ENCODE data around the gene PSG6. TPM values are rescaled to one million over a fixed set of nuclear protein-coding genes. Genes with fewer than 3 reads are reported as not detected.
"Not testable (repeated sequence)": the region's sequence is repeated elsewhere in the genome, so short reads cannot be mapped to it uniquely, and the experiment has no call there.

Gene PSG6
- total RNA-seq, 3 donors from 2014 or later (not counting 1 experiment from before 2014, with no cell fraction given): not detected

DNA sequence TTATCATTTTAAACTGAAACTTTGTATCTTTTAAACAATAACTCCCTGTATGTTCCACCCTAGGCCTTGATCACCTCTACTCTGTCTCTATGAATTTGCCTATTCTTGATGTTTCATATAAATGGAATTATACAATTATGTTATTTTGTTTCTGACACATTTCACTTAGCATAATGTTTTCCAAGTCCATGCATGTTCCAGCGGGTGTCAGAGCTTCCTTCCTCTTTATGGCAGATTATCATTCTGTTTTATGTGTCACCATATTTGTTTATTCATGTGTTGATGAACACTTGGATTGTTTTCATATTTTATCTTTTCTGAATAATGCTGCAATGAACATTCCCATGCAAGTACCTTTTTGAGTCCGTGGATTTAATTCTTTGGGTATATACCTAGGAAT lies 35.0 kb downstream of the PSG6 start:
- H3K36me3 Mint-ChIP-seq; H3K4me3 ChIP-seq (ENCODE audit: low read length); H3K4me1 Mint-ChIP-seq; H3K27me3 ChIP-seq (ENCODE audit: control insufficient read depth, insufficient read depth, low read length); ATAC-seq; H3K27ac ChIP-seq (ENCODE audit: low read length); H3K36me3 ChIP-seq (ENCODE audit: control insufficient read depth, insufficient read depth, low read length); DNase-seq; H3K4me1 ChIP-seq (ENCODE audit: control insufficient read depth, insufficient read depth, low read length); H3K4me3 Mint-ChIP-seq; H3K27ac Mint-ChIP-seq; H3K9me3 ChIP-seq (ENCODE audit: control insufficient read depth, insufficient read depth, low read length); H3K9me3 Mint-ChIP-seq; intact Hi-C loops (cut with micrococcal nuclease): not testable (repeated sequence)
- WGBS (ENCODE audit: insufficient coverage): no CpG with 5 or more reads among the region's 2 CpGs
- peaks cover 32 to 58% of the 10 kb centered on the region in 2 donors for H3K27me3 Mint-ChIP-seq (ENCODE audit: low read depth in 2 of 2)

DNA sequence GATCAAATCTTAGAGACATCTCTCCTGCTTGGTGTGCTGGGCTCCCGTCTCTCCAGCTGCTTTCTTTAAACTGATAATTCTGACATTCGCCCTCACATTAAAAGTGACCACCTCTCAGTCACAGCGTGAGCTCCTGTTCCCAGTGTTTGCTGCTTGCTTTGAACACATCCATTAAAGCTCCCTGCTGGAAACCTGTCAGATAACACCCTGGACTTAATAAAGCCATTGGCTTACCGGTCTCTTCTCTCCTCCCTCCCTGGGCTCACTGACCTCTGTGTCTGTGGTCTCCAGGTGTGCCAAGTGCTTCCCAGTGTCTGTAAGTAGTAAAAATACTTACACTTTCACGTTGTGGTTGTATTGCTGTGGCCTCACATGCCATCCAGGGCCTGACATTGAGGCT lies 35.7 kb downstream of the PSG6 start:
- H3K9me3 ChIP-seq (ENCODE audit: control insufficient read depth, insufficient read depth, low read length); H3K27ac Mint-ChIP-seq; intact Hi-C loops (cut with micrococcal nuclease); H3K4me1 ChIP-seq (ENCODE audit: control insufficient read depth, insufficient read depth, low read length); H3K4me1 Mint-ChIP-seq; ATAC-seq; H3K36me3 ChIP-seq (ENCODE audit: control insufficient read depth, insufficient read depth, low read length); H3K27me3 ChIP-seq (ENCODE audit: control insufficient read depth, insufficient read depth, low read length); H3K9me3 Mint-ChIP-seq; H3K36me3 Mint-ChIP-seq; DNase-seq; H3K4me3 ChIP-seq (ENCODE audit: low read length); H3K27ac ChIP-seq (ENCODE audit: low read length); H3K4me3 Mint-ChIP-seq: not testable (repeated sequence)
- H3K27me3 Mint-ChIP-seq (ENCODE audit: low read depth in 2 of 2): peaks cover 28 to 58% of the 10 kb centered on the region in 2 donors
- 59% methylated on average over 4 of the region's 5 CpGs for WGBS (ENCODE audit: insufficient coverage)

DNA sequence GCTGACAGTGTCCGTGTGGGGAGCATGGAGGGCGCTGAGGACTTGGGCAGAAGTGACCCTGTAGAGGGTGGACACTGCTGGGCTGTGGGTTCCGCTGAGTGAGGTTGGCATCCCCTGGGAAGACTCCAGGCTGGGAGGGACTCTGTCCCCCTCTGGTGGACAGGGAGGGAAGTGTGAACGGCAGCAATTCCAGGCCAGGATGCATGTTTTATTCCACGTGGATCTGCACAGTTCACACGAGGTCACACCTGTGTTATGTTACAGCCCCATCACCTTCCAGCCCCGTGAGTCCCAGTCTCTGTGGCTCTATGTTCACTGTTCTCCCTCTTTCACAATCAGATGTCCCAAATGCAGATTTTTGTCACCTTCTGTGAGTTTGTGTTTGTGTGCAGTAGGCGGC lies 36.4 kb downstream of the PSG6 start:
- H3K27ac ChIP-seq (ENCODE audit: low read length); H3K9me3 ChIP-seq (ENCODE audit: control insufficient read depth, insufficient read depth, low read length); H3K27ac Mint-ChIP-seq; H3K27me3 ChIP-seq (ENCODE audit: control insufficient read depth, insufficient read depth, low read length); H3K9me3 Mint-ChIP-seq; H3K4me3 ChIP-seq (ENCODE audit: low read length); ATAC-seq; H3K4me3 Mint-ChIP-seq; intact Hi-C loops (cut with micrococcal nuclease); H3K4me1 ChIP-seq (ENCODE audit: control insufficient read depth, insufficient read depth, low read length); H3K36me3 ChIP-seq (ENCODE audit: control insufficient read depth, insufficient read depth, low read length); H3K4me1 Mint-ChIP-seq; H3K36me3 Mint-ChIP-seq: not testable (repeated sequence)
- DNase-seq: peak in 1 of 2 donors; percentile 4
- WGBS (ENCODE audit: insufficient coverage): 70% methylated on average over 8 of the region's 8 CpGs
- peaks cover 24 to 55% of the 10 kb centered on the region in 2 donors for H3K27me3 Mint-ChIP-seq (ENCODE audit: low read depth in 2 of 2)

DNA sequence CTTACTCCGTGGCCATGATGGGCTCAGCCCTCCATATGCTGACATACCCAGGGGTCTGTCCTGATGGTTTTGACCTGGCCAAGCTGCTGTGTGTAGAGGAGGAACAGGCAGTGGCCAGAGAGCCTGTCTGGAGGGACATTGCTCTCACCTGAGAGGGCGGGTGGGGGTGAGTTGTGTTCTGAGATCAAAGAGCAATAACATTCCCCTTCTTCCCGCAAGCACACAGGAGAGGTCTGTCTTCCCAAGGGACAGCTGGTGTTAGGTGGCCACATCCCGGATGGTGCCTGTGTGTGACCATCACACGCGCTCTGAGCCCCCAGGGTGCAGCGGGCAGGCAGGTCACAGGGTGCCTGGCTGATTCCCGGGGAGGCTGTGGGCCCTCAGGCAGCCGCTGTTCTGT lies 37.1 kb downstream of the PSG6 start:
- H3K27ac ChIP-seq (ENCODE audit: low read length); H3K27ac Mint-ChIP-seq; H3K4me3 Mint-ChIP-seq; H3K36me3 ChIP-seq (ENCODE audit: control insufficient read depth, insufficient read depth, low read length); H3K4me3 ChIP-seq (ENCODE audit: low read length); H3K9me3 Mint-ChIP-seq; H3K36me3 Mint-ChIP-seq; H3K9me3 ChIP-seq (ENCODE audit: control insufficient read depth, insufficient read depth, low read length); H3K4me1 Mint-ChIP-seq; ATAC-seq; DNase-seq; H3K27me3 ChIP-seq (ENCODE audit: control insufficient read depth, insufficient read depth, low read length); H3K4me1 ChIP-seq (ENCODE audit: control insufficient read depth, insufficient read depth, low read length); intact Hi-C loops (cut with micrococcal nuclease): not testable (repeated sequence)
- H3K27me3 Mint-ChIP-seq (ENCODE audit: low read depth in 2 of 2): peaks cover 23 to 48% of the 10 kb centered on the region in 2 donors
- WGBS (ENCODE audit: insufficient coverage): 87% methylated on average over 7 of the region's 9 CpGs

DNA sequence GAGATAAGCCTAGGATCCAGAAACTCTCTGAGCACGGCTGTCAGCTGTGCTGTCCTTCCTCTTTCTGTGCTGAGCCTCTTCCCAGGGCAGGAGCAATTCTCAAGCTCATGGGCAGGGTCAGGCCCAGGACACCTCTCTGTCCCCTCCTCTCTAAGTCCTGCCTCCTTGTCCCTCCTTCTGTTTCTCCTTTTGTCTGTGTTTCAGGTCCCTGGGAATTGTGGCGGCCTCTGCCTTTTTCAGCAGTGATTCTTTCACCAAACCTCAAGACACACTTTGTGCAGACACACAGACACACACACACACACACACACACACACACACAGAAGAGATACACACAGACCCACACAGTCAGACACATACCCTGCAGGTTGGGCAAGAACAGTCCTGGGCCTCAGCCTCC lies 38.1 kb downstream of the PSG6 start, which contains the start of gene PSG1:
Gene PSG1, minus strand, starts transcription at position 101 of the 400 bp plus-strand sequence. CDS start 132 bp downstream, outside the sequence.
- TF ChIP-seq, protein P1, sequence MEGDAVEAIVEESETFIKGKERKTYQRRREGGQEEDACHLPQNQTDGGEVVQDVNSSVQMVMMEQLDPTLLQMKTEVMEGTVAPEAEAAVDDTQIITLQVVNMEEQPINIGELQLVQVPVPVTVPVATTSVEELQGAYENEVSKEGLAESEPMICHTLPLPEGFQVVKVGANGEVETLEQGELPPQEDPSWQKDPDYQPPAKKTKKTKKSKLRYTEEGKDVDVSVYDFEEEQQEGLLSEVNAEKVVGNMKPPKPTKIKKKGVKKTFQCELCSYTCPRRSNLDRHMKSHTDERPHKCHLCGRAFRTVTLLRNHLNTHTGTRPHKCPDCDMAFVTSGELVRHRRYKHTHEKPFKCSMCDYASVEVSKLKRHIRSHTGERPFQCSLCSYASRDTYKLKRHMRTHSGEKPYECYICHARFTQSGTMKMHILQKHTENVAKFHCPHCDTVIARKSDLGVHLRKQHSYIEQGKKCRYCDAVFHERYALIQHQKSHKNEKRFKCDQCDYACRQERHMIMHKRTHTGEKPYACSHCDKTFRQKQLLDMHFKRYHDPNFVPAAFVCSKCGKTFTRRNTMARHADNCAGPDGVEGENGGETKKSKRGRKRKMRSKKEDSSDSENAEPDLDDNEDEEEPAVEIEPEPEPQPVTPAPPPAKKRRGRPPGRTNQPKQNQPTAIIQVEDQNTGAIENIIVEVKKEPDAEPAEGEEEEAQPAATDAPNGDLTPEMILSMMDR (IDR thresholded peaks at IDR 0.05): no peak
- Mint-ChIP-seq H3K4me3 (no peak within 1 kb of the TSS), H3K4me1 (no peaks in the 10 kb centered on the region), H3K9me3 (no peaks in the 10 kb centered on the region), H3K27me3 (ENCODE audit: low read depth in 2 of 2) (peaks cover 23 to 38% of the 10 kb centered on the region in 2 donors), H3K27ac (no peak within 1 kb of the TSS), H3K36me3 (no peaks in the 10 kb centered on the region)
- Histone ChIP-seq H3K27me3 (ENCODE audit: control insufficient read depth, insufficient read depth, low read length) (no peaks in the 10 kb centered on the region), H3K4me1 (ENCODE audit: control insufficient read depth, insufficient read depth, low read length) (no peaks in the 10 kb centered on the region), H3K27ac (ENCODE audit: low read length) (no peak within 1 kb of the TSS), H3K36me3 (ENCODE audit: control insufficient read depth, insufficient read depth, low read length) (no peaks in the 10 kb centered on the region), H3K4me3 (ENCODE audit: low read length) (no peak within 1 kb of the TSS), H3K9me3 (ENCODE audit: control insufficient read depth, insufficient read depth, low read length) (no peaks in the 10 kb centered on the region)
- WGBS (ENCODE audit: insufficient coverage): 47% methylated on average over 2 of the region's 2 CpGs
- intact Hi-C loops (cut with micrococcal nuclease): no loop called here
- DNase-seq (no peak), ATAC-seq (no peak)

DNA sequence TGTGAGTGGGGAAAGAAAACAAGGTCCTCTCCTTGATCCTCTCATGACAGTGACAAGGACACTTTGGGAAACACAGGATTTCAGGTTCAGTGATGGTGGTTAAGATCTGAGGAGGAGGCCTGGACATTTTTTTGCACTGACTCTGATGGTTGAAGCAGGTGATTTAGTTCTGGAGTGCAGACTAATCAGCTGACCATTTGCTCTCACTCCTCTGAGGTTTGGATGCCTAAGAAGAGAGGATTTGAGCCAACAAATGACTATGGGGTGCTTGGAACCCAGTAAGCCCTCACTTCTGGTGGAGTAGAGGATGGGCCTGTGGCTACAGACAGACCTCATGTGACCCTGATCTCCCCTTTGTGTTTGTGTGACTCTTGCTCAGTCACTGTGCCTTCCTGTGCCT lies 41.1 kb downstream of the PSG6 start:
- ATAC-seq; H3K36me3 ChIP-seq (ENCODE audit: control insufficient read depth, insufficient read depth, low read length); H3K9me3 Mint-ChIP-seq; H3K27ac Mint-ChIP-seq; H3K27me3 ChIP-seq (ENCODE audit: control insufficient read depth, insufficient read depth, low read length); H3K4me3 ChIP-seq (ENCODE audit: low read length); DNase-seq; H3K27ac ChIP-seq (ENCODE audit: low read length); H3K4me1 ChIP-seq (ENCODE audit: control insufficient read depth, insufficient read depth, low read length); H3K36me3 Mint-ChIP-seq; intact Hi-C loops (cut with micrococcal nuclease); H3K4me1 Mint-ChIP-seq; H3K4me3 Mint-ChIP-seq; H3K9me3 ChIP-seq (ENCODE audit: control insufficient read depth, insufficient read depth, low read length): not testable (repeated sequence)
- peaks cover 7 to 21% of the 10 kb centered on the region in 2 donors for H3K27me3 Mint-ChIP-seq (ENCODE audit: low read depth in 2 of 2)

DNA sequence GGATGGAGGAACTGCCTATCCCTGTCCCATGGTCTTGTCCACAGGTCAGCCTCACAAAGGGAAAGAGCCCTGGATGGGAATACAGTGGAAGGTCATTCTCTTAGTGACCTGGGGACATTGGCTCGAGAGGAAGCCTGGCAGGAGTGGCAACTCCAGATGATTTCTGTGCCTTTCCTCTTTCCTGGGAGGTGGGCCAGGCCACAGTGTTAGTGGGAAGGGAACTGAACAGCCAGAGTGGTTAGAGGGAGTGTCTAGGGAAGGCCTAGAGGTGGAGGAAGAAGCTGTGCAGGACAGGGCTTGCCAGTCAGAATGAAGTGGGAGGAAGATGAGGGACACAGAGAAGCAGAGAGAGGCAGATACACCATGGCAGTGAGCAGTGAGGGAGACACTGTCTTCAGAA lies 41.8 kb downstream of the PSG6 start:
- H3K4me3 ChIP-seq (ENCODE audit: low read length); H3K27ac ChIP-seq (ENCODE audit: low read length); H3K27me3 ChIP-seq (ENCODE audit: control insufficient read depth, insufficient read depth, low read length); intact Hi-C loops (cut with micrococcal nuclease); H3K4me1 Mint-ChIP-seq; H3K4me3 Mint-ChIP-seq; ATAC-seq; H3K9me3 ChIP-seq (ENCODE audit: control insufficient read depth, insufficient read depth, low read length); H3K36me3 ChIP-seq (ENCODE audit: control insufficient read depth, insufficient read depth, low read length); H3K36me3 Mint-ChIP-seq; H3K9me3 Mint-ChIP-seq; H3K4me1 ChIP-seq (ENCODE audit: control insufficient read depth, insufficient read depth, low read length); H3K27ac Mint-ChIP-seq; DNase-seq: not testable (repeated sequence)
- 50% methylated on average over 1 of the region's 1 CpG for WGBS (ENCODE audit: insufficient coverage)
- H3K27me3 Mint-ChIP-seq (ENCODE audit: low read depth in 2 of 2): peaks cover 7 to 28% of the 10 kb centered on the region in 2 donors
